ENCODE data around the gene MAFB. TPM values are rescaled to one million over a fixed set of nuclear protein-coding genes. Genes with fewer than 3 reads are reported as not detected.

Gene MAFB
- total RNA-seq, 2 experiments from 2014 or later, result not detected

DNA sequence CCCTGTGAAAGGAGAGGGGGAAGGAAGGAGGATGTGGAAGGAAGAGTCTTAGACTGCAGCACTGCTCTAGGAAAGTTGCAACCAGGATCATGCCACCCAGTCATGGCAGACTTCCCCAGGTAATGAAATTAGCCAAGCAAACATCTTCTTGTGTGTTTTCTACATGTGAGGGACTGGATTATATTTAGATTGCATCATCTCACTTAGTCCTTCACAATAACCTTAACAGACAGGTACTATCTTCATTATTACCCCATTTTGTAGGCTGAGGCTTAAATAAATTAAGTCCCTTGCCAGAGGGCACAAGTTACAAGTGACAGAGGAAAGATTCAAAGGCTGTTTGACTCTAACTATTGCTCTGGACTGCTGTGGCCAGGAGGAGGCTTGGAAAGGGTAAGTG lies 9.7 kb upstream of the MAFB start:
- intact Hi-C loops (cut with micrococcal nuclease; ENCODE audit: unreplicated experiment), result no loop called here
- Histone ChIP-seq H3K36me3 (ENCODE audit: insufficient read depth, low read length) (no peaks in the 10 kb centered on the region), H2AFZ (ENCODE audit: low read length) (no peak overlapping the region), H3K9me2 (ENCODE audit: insufficient read depth, low read length) (no peaks in the 10 kb centered on the region), H4K20me1 (ENCODE audit: insufficient read depth, low read length) (no peaks in the 10 kb centered on the region), H3K4me3 (ENCODE audit: low read depth, low read length, poor library complexity, severe bottlenecking) (no peak overlapping the region), H3K79me2 (ENCODE audit: insufficient read depth, low read depth, low read length) (no peaks in the 10 kb centered on the region), H3K9me3 (ENCODE audit: low read length) (no peaks in the 10 kb centered on the region), H3K27ac (ENCODE audit: low read depth, low read length, poor library complexity, severe bottlenecking) (no peak overlapping the region), H3K4me1 (ENCODE audit: insufficient read depth, low read length, poor library complexity, severe bottlenecking) (no peaks in the 10 kb centered on the region), H3K4me2 (ENCODE audit: low read length) (no peak overlapping the region)
- ChIA-PET CTCF (ENCODE audit: unreplicated experiment) (no interaction called here), POLR2A (no interaction called here)
- no peak for DNase-seq (ENCODE audit: low spot score)
- BruUV-seq (replicated peaks), result no TSS peak
- TF ChIP-seq, protein P1, sequence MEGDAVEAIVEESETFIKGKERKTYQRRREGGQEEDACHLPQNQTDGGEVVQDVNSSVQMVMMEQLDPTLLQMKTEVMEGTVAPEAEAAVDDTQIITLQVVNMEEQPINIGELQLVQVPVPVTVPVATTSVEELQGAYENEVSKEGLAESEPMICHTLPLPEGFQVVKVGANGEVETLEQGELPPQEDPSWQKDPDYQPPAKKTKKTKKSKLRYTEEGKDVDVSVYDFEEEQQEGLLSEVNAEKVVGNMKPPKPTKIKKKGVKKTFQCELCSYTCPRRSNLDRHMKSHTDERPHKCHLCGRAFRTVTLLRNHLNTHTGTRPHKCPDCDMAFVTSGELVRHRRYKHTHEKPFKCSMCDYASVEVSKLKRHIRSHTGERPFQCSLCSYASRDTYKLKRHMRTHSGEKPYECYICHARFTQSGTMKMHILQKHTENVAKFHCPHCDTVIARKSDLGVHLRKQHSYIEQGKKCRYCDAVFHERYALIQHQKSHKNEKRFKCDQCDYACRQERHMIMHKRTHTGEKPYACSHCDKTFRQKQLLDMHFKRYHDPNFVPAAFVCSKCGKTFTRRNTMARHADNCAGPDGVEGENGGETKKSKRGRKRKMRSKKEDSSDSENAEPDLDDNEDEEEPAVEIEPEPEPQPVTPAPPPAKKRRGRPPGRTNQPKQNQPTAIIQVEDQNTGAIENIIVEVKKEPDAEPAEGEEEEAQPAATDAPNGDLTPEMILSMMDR (conservative IDR thresholded peaks at IDR 0.05; ENCODE audit: low read length), result no peak
- TF ChIP-seq EZH2phosphoT487 (IDR thresholded peaks at IDR 0.05; ENCODE audit: borderline replicate concordance, low read depth, low read length), result no peak

DNA sequence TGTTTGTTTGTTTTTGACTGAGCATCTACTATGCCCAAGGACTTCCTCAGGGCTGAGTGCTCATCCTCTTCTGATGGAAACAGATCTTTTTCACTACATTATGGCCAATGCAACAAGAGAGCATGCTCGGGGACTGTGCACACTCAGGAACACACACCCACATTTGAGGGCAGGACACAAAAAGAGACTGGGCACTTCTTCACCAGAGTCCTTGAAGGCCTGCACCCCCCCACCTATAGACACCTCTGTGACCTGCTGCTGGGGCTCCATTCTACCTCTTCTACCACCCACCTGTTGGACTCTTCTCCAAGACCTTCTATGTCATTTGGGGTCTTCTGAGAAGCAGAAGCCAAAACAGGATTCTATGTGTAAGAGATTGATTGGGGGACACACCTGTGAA lies 9.2 kb upstream of the MAFB start:
- H2AFZ ChIP-seq (ENCODE audit: low read length), result no peak overlapping the region
- no peaks in the 10 kb centered on the region for H4K20me1 ChIP-seq (ENCODE audit: insufficient read depth, low read length)
- H3K4me2 ChIP-seq (ENCODE audit: low read length), result no peak overlapping the region
- no peak overlapping the region for H3K27ac ChIP-seq (ENCODE audit: low read depth, low read length, poor library complexity, severe bottlenecking)
- ChIA-PET POLR2A (no interaction called here), CTCF (ENCODE audit: unreplicated experiment) (no interaction called here)
- no peaks in the 10 kb centered on the region for H3K79me2 ChIP-seq (ENCODE audit: insufficient read depth, low read depth, low read length)
- no peaks in the 10 kb centered on the region for H3K4me1 ChIP-seq (ENCODE audit: insufficient read depth, low read length, poor library complexity, severe bottlenecking)
- no peaks in the 10 kb centered on the region for H3K9me2 ChIP-seq (ENCODE audit: insufficient read depth, low read length)
- H3K4me3 ChIP-seq (ENCODE audit: low read depth, low read length, poor library complexity, severe bottlenecking), result no peak overlapping the region
- H3K9me3 ChIP-seq (ENCODE audit: low read length), result no peaks in the 10 kb centered on the region
- DNase-seq (ENCODE audit: low spot score), result no peak
- intact Hi-C loops (cut with micrococcal nuclease; ENCODE audit: unreplicated experiment), result no loop called here
- no peaks in the 10 kb centered on the region for H3K36me3 ChIP-seq (ENCODE audit: insufficient read depth, low read length)
- BruUV-seq (replicated peaks), result no TSS peak
- TF ChIP-seq, protein P1 (conservative IDR thresholded peaks at IDR 0.05; ENCODE audit: low read length), result no peak
- TF ChIP-seq EZH2phosphoT487 (IDR thresholded peaks at IDR 0.05; ENCODE audit: borderline replicate concordance, low read depth, low read length), result no peak

DNA sequence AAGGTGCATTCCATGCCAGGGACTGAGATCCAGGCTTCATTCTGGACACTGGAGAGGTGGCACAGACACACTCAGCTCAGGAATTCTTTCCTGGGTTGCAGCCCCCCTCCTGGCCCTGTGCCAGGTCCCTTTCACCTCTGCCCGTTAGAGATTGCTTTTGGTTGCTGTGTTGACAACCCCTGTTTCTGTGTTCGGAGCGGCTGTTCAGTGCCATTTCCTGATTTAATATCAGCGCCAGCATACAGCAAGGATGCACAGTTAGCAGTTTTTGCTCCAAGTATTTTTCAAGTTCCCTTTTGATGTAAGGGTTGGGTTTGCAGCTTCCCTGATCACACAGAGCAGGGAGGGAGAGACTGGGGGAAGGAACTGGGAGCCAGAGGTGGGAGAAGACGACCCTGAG lies 8.5 kb upstream of the MAFB start:
- Histone ChIP-seq H3K9me2 (ENCODE audit: insufficient read depth, low read length) (no peaks in the 10 kb centered on the region), H2AFZ (ENCODE audit: low read length) (no peak overlapping the region), H3K9me3 (ENCODE audit: low read length) (no peaks in the 10 kb centered on the region), H3K36me3 (ENCODE audit: insufficient read depth, low read length) (no peaks in the 10 kb centered on the region), H3K4me1 (ENCODE audit: insufficient read depth, low read length, poor library complexity, severe bottlenecking) (no peaks in the 10 kb centered on the region), H3K79me2 (ENCODE audit: insufficient read depth, low read depth, low read length) (no peaks in the 10 kb centered on the region), H3K4me3 (ENCODE audit: low read depth, low read length, poor library complexity, severe bottlenecking) (no peak overlapping the region), H4K20me1 (ENCODE audit: insufficient read depth, low read length) (no peaks in the 10 kb centered on the region), H3K27ac (ENCODE audit: low read depth, low read length, poor library complexity, severe bottlenecking) (no peak overlapping the region), H3K4me2 (ENCODE audit: low read length) (no peak overlapping the region)
- ChIA-PET CTCF (ENCODE audit: unreplicated experiment) (no interaction called here), POLR2A (no interaction called here)
- BruUV-seq (replicated peaks), result no TSS peak
- intact Hi-C loops (cut with micrococcal nuclease; ENCODE audit: unreplicated experiment), result no loop called here
- DNase-seq (ENCODE audit: low spot score), result no peak
- TF ChIP-seq, protein P1 (conservative IDR thresholded peaks at IDR 0.05; ENCODE audit: low read length), result no peak
- TF ChIP-seq EZH2phosphoT487 (IDR thresholded peaks at IDR 0.05; ENCODE audit: borderline replicate concordance, low read depth, low read length), result no peak
